ENCODE data around the gene OR4E2. TPM values are rescaled to one million over a fixed set of nuclear protein-coding genes. Genes with fewer than 3 reads are reported as not detected.

Gene OR4E2
- total RNA-seq, 2 experiments from 2014 or later: not detected

Other genes starting within 250 kb of the OR4E2 start
- gene CHD8, start 197.7 kb upstream of the OR4E2 start, total RNA-seq: 100 to 1,000 TPM in 1 of 2 experiments, 10 to 100 TPM in 1; 84.3 to 104 TPM
- 10 to 100 TPM; 21.2 to 22.0 TPM for gene RAB2B, start 176.9 kb upstream of the OR4E2 start, total RNA-seq
- 10 to 100 TPM; 79.5 to 85.6 TPM for gene TOX4, start 176.6 kb upstream of the OR4E2 start, total RNA-seq
- 10 to 100 TPM; 64.0 to 67.4 TPM for gene METTL3, start 142.5 kb upstream of the OR4E2 start, total RNA-seq
- 1 to 10 TPM; 5.5 to 6.3 TPM for gene SALL2, start 127.5 kb upstream of the OR4E2 start, total RNA-seq
- gene OR10G3, start 73.8 kb upstream of the OR4E2 start, total RNA-seq: not detected
- not detected for gene OR10G2, start 18.9 kb upstream of the OR4E2 start, total RNA-seq
- gene OR4E1, start 20.0 kb downstream of the OR4E2 start, total RNA-seq: under 1 TPM; 0.07 to 0.11 TPM

Data from activated CD4-positive, alpha-beta T cell treated with anti-CD3 and anti-CD28 coated beads for 36 hours (primary cell).